GM19328 (cell line): Measurements from ENCODE around the gene ADNP.

Experiments
- ATAC-seq: cut with Tn5 transposase; IDR thresholded peaks from one replicate; pipeline ENCODE4 v1.9.1; 2021; ENCODE audit warnings: mild to moderate bottlenecking, moderate library complexity; ENCODE audit not compliant: unreplicated experiment

The ADNP gene

GRCh38 chr20:50932691-50933280, 1.5 kb upstream of the ADNP start:
- ATAC-seq: no peak

- ATAC-seq: no peak
Measured at GRCh38 chr20:50932016-50932485, 814 bp upstream of the ADNP start.

- ATAC-seq: peak; percentile 13
Measured at GRCh38 chr20:50930976-50931305, 296 bp downstream of the ADNP start.

GRCh38 chr20:50930139-50930975, 880 bp downstream of the ADNP start:
- peak; percentile 11 for ATAC-seq

- peak; percentile 56 for ATAC-seq
Measured at GRCh38 chr20:50929299-50930138, 1.7 kb downstream of the ADNP start.

GRCh38 chr20:50928469-50928868, 2.8 kb downstream of the ADNP start:
- ATAC-seq: no peak

GRCh38 chr20:50926530-50926929, 4.7 kb downstream of the ADNP start:
- no peak for ATAC-seq

GRCh38 chr20:50924261-50924920, 6.8 kb downstream of the ADNP start:
- no peak for ATAC-seq

- no peak for ATAC-seq
Measured at GRCh38 chr20:50921803-50922501, 9.3 kb downstream of the ADNP start.

GRCh38 chr20:50920997-50921396, 10.2 kb downstream of the ADNP start:
- no peak for ATAC-seq

GRCh38 chr20:50919567-50919966, 11.7 kb downstream of the ADNP start:
- no peak for ATAC-seq

- no peak for ATAC-seq
Measured at GRCh38 chr20:50918403-50918802, 12.8 kb downstream of the ADNP start.

- no peak for ATAC-seq
Measured at GRCh38 chr20:50916934-50917333, 14.3 kb downstream of the ADNP start.

- no peak for ATAC-seq
Measured at GRCh38 chr20:50916257-50916656, 15.0 kb downstream of the ADNP start.

GRCh38 chr20:50915424-50915823, 15.8 kb downstream of the ADNP start:
- ATAC-seq: no peak

- ATAC-seq: no peak
Measured at GRCh38 chr20:50913690-50914375, 17.4 kb downstream of the ADNP start.

- ATAC-seq: no peak
Measured at GRCh38 chr20:50911716-50912115, 19.5 kb downstream of the ADNP start.

- ATAC-seq: no peak
Measured at GRCh38 chr20:50911030-50911429, 20.2 kb downstream of the ADNP start.

GRCh38 chr20:50909413-50909812, 21.8 kb downstream of the ADNP start:
- no peak for ATAC-seq

GRCh38 chr20:50904067-50904570, 27.1 kb downstream of the ADNP start:
- no peak for ATAC-seq
